Thymus (tissue), 11 donors: Measurements from ENCODE around the gene SLC39A13. TPM values are rescaled to one million over a fixed set of nuclear protein-coding genes. Genes with fewer than 3 reads are reported as not detected.

ENCODE experiments used
- DNase-seq, 9 donors: peaks; one replicate each; pipeline ENCODE4 v3.0.0-alpha.2; 2013; ENCODE audit warnings: low spot score in 9 of 9, low read depth in 6 of 9, missing footprints in 1 of 9
- H3K27ac ChIP-seq, 2 donors: one replicate each; pipeline ENCODE4 v1.5.1; 2013; ENCODE audit warnings: control low read depth in 1 of 2, low read depth in 1 of 2, low read length in 1 of 2, mild to moderate bottlenecking in 1 of 2, moderate library complexity in 1 of 2
- H3K27me3 ChIP-seq, 2 donors: one replicate each; pipeline ENCODE4 v1.5.1; 2013; ENCODE audit warnings: low read length in 1 of 2; ENCODE audit not compliant: control insufficient read depth in 2 of 2, insufficient read depth in 1 of 2
- H3K36me3 ChIP-seq, 2 donors: one replicate each; pipeline ENCODE4 v1.5.1; 2013; ENCODE audit warnings: low read length in 1 of 2, mild to moderate bottlenecking in 1 of 2, moderate library complexity in 1 of 2; ENCODE audit not compliant: control insufficient read depth in 2 of 2, insufficient read depth in 2 of 2
- H3K4me1 ChIP-seq, 2 donors: one replicate each; pipeline ENCODE4 v1.5.1; 2013; ENCODE audit warnings: low read length in 2 of 2; ENCODE audit not compliant: control insufficient read depth in 2 of 2, insufficient read depth in 2 of 2
- H3K4me3 ChIP-seq, 2 donors: one replicate each; pipeline ENCODE4 v1.5.1; 2013; ENCODE audit warnings: low read length in 2 of 2, control low read depth in 1 of 2, mild to moderate bottlenecking in 1 of 2
- H3K9me3 ChIP-seq, 2 donors: one replicate each; pipeline ENCODE4 v1.5.1; 2013; ENCODE audit warnings: low read length in 1 of 2, mild to moderate bottlenecking in 1 of 2; ENCODE audit not compliant: control insufficient read depth in 2 of 2, insufficient read depth in 1 of 2
- WGBS: extraction: QIAGEN DNeasy Blood & Tissue Kit; methylation state at CpG from one replicate; pipeline ENCODE4 v1.1.7; 2013; 5-methylcytosine and 5-hydroxymethylcytosine counted together
- polyA plus RNA-seq: library from polyadenylated mRNA; stranded (reverse); fragments of 200-250 nt; gene quantifications from one replicate; pipeline ENCODE4 v1.2.3, GENCODE V29; 2013
- total RNA-seq: library from RNA; stranded (reverse); fragments of 120-200 nt; gene quantifications from one replicate; pipeline ENCODE4 v1.2.4, GENCODE V29; 2013
- donor health status: healthy.

The SLC39A13 gene
- total and polyA plus RNA-seq, 2 donors, result 15.0 to 37.1 TPM

DNA sequence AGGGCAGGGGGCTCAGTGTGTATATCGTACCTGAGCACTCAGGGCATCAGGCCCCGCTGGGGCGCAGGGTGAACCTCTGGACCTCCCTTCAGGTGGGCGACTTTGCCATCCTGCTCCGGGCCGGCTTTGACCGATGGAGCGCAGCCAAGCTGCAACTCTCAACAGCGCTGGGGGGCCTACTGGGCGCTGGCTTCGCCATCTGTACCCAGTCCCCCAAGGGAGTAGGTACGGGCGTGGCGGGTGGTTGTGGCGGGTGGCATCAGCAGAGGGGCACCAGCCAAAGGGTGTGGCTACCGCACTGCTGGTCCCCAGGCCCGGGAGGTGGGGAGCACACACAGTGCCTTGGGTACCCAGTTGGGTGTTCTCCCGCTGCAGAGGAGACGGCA is 6.3 kb downstream of the SLC39A13 start:
- Histone ChIP-seq H3K4me1 (no peaks in the 10 kb centered on the region), H3K4me3 (no peak overlapping the region), H3K36me3 (peaks cover 66 to 67% of the 10 kb centered on the region in 2 donors), H3K27me3 (no peaks in the 10 kb centered on the region), H3K27ac (no peak overlapping the region), H3K9me3 (no peaks in the 10 kb centered on the region)
- 92% methylated on average over 19 of the region's 19 CpGs for WGBS
- no peak for DNase-seq

DNA sequence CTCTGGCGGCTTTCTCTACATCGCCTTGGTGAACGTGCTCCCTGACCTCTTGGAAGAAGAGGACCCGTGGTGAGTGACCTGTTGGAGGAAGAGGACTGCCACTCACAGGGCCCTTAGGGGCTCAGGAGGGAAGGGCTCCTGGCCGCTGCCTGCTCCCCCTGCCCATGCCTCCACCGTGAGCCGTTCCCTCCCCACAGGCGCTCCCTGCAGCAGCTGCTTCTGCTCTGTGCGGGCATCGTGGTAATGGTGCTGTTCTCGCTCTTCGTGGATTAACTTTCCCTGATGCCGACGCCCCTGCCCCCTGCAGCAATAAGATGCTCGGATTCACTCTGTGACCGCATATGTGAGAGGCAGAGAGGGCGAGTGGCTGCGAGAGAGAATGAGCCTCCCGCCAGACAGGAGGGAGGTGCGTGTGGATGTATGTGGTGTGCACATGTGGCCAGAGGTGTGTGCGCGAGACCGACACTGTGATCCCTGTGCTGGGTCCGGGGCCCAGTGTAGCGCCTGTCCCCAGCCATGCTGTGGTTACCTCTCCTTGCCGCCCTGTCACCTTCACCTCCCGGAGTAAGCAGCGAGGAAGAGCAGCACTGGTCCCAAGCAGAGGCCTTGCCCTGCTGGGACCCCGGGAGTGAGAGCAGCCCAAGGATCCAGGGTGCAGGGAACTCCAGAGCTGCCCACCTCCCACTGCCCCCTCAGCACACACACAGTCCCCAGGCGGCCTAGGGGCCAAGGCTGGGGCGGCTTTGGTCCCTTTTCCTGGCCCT is 6.9 kb downstream of the SLC39A13 start:
- H3K9me3 ChIP-seq, result no peaks in the 10 kb centered on the region
- WGBS, result 95% methylated on average over 31 of the region's 31 CpGs
- no peak overlapping the region for H3K4me3 ChIP-seq
- no peaks in the 10 kb centered on the region for H3K4me1 ChIP-seq
- DNase-seq, result no peak
- no peak overlapping the region for H3K27ac ChIP-seq
- H3K36me3 ChIP-seq, result peaks cover 71 to 73% of the 10 kb centered on the region in 2 donors
- H3K27me3 ChIP-seq, result no peaks in the 10 kb centered on the region

DNA sequence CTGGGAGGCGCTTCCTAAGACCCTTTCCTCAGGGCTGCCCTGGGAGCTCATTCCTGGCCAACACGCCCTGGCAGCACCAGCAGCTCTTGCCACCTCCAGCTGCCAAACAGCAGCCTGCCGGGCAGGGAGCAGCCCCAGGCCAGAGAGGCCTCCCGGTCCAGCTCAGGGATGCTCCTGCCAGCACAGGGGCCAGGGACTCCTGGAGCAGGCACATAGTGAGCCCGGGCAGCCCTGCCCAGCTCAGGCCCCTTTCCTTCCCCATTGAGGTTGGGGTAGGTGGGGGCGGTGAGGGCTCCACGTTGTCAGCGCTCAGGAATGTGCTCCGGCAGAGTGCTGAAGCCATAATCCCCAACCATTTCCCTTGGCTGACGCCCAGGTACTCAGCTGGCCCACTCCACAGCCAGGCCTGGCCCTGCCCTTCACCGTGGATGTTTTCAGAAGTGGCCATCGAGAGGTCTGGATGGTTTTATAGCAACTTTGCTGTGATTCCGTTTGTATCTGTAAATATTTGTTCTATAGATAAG is 7.6 kb downstream of the SLC39A13 start:
- no peak for DNase-seq
- Histone ChIP-seq H3K9me3 (no peaks in the 10 kb centered on the region), H3K27me3 (no peaks in the 10 kb centered on the region), H3K36me3 (peaks cover 74 to 76% of the 10 kb centered on the region in 2 donors), H3K4me1 (no peaks in the 10 kb centered on the region), H3K27ac (peak overlapping the region in 1 of 2 donors; percentile 43), H3K4me3 (no peak overlapping the region)
- 87% methylated on average over 13 of the region's 13 CpGs for WGBS

DNA sequence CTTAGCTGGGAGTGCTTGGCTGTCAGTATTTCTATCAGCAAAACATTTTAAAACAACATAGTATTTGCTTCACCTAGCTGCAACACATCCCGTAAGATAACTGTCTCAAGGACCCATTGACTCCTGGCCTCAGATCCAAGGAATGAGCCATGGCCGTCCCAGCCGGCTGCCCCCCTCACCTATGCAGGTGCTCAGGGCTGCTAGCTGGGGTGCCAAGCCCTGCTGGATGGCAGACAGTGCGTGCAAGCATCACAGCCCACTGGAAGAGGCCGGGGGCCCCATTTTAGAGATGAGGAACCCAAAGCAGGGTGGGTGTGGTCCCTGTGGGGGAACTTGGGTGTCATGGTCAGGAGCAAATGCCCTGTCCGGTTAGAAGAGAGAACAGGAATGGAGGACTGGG is 9.3 kb downstream of the SLC39A13 start:
- 98% methylated on average over 6 of the region's 6 CpGs for WGBS
- H3K9me3 ChIP-seq, result no peaks in the 10 kb centered on the region
- no peak overlapping the region for H3K4me3 ChIP-seq
- no peaks in the 10 kb centered on the region for H3K4me1 ChIP-seq
- no peak overlapping the region for H3K27ac ChIP-seq
- DNase-seq, result no peak
- peaks cover 83 to 85% of the 10 kb centered on the region in 2 donors for H3K36me3 ChIP-seq
- no peaks in the 10 kb centered on the region for H3K27me3 ChIP-seq

DNA sequence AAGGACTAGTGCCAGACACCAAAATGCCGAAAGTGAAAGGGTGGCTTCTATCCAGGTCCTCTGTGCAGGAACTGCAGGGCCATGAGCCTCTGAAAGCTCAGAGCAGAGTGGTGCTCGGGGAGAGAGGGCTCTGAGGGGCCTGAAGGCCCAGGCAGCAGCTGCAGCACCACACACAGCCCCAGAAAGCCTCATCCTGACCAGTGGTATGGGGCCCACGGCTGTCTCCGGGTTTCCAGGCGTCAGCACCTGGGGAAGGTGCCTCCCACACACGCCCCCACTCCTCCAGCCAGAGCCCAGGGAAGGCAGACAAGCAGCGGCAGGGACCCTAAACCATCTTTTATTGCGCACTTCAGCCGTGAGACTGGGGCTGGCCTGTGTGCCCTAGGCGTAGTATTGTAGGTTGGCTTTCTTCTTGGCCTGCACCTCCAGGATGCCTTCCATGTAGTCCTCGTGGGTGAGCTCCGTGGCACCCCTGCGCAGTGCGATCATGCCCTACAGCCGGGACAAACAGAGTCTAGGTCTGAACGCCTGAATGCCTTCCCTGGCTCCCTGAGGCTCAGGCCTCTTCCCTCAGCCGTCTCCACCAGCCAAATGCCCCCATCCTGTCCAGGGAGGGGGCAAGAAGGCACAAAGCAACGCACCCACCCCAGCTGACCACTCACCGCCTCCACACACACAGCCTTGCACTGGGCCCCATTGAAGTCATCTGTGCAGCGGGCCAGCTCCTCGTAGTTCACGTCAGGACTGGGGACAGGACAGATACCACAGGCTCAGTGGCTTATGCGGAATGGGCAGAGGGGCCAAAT is 10.3 kb downstream of the SLC39A13 start:
- no peak overlapping the region for H3K27ac ChIP-seq
- no peak for DNase-seq
- no peaks in the 10 kb centered on the region for H3K27me3 ChIP-seq
- H3K4me3 ChIP-seq, result no peak overlapping the region
- peaks cover 85 to 88% of the 10 kb centered on the region in 2 donors for H3K36me3 ChIP-seq
- WGBS, result 96% methylated on average over 23 of the region's 23 CpGs
- H3K9me3 ChIP-seq, result no peaks in the 10 kb centered on the region
- H3K4me1 ChIP-seq, result no peaks in the 10 kb centered on the region

DNA sequence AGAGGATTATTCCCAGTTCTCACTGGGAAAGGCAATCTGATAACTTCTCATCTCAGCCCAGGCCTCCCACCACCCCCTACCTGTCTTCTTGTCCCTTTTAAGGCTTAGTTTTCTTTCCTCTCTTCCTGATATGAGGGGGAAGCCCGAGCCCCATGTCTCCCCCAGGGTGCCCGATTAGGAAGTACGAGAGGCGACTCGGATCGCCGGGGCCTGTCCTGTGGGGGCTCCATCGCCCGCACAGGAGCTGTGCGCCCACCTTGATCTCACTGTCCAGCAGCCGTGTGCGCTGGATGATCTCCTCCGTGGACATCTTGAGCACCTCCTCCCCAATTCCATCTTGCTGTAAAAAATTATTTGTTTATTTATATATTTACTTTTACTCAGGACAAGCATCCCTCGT is 17.2 kb downstream of the SLC39A13 start:
- peaks cover 17 to 27% of the 10 kb centered on the region in 2 donors for H3K4me1 ChIP-seq
- peak overlapping the region in 1 of 2 donors; percentile 86 for H3K27ac ChIP-seq
- peaks cover 42% of the 10 kb centered on the region in 2 donors for H3K36me3 ChIP-seq
- under 1% methylated on average over 14 of the region's 14 CpGs for WGBS
- peak overlapping the region; percentile 81 to 100 for H3K4me3 ChIP-seq
- no peaks in the 10 kb centered on the region for H3K27me3 ChIP-seq
- H3K9me3 ChIP-seq, result peaks cover 0 to 3% of the 10 kb centered on the region in 2 donors
- DNase-seq, result no peak

DNA sequence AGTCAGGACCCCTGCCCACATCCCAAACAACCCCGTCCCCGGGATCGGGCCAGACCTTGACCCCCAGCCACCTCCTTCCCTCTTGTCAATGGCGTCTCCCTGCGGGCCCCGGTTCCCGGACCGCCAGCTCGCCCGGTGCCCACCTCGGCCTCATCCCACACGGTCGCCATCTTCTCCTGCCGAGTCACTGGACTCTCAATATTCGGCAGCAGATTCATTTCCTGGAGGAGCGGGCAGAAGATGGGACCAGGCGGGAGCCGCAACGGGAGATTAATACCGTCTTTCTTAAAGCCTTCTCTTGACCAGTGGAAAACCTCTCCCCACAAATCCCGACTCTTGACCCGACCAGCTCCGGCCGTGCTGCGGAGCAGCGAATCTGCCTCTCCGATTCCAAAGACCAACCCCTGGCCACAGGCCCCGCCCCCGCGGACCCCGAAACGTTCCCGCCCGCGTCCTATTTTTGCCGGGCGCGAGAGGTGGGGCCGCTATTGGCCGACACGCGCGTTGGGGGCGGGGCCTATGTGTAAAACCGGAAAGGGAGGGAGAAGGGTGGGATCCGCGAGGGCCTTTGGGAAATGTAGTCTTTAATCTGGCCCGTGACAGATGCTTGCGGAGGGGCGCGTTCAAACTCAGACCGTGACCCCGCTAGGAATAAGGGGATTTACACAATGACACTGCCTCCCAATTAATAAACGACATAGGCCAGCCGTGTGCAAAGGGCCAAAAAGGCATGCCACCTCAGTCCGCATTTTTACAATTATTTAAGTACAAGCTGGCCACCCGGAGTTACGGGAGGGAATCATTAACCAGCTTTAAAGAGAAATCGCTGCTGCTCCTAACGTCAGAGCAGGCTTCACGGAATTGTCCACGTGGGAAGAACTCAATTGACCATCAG is 17.9 kb downstream of the SLC39A13 start, which contains the start of gene PSMC3:
PSMC3 (minus strand) TSS at position 378 of the 895 bp plus-strand sequence; CDS start at position 218, 160 bp downstream.
- peak within 1 kb of the TSS; percentile 73 to 86 for H3K27ac ChIP-seq
- DNase-seq, result peak; percentile 88 to 98 (median 95)
- under 1% methylated on average over 62 of the region's 62 CpGs for WGBS
- H3K4me3 ChIP-seq, result peak within 1 kb of the TSS; percentile 81 to 100
- H3K9me3 ChIP-seq, result peaks cover 0 to 3% of the 10 kb centered on the region in 2 donors
- no peaks in the 10 kb centered on the region for H3K27me3 ChIP-seq
- H3K36me3 ChIP-seq, result peaks cover 35% of the 10 kb centered on the region in 2 donors
- peaks cover 22 to 34% of the 10 kb centered on the region in 2 donors for H3K4me1 ChIP-seq

DNA sequence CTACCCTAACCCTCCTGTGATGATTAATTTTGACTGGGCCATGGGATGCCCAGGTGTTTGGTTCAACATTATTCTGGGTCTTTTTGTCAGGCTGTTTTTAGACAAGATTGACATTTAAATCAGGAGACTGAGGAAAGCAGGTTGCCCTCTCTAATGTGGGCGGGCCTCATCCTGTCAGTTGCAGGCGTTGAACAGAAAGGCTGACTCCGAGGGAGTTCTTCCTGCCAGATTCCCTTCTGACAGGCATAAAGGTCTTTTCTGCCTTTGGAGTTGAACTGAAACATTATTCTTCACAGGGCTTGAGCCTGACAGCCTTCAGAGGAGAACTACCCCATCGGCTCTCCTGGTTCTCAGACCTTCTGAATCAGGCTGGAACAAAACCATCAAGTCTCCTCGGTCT is 22.1 kb downstream of the SLC39A13 start:
- H3K27me3 ChIP-seq, result no peaks in the 10 kb centered on the region
- 43% methylated on average over 5 of the region's 5 CpGs for WGBS
- peak in 4 of 9 donors; percentile 31 to 69 (median 46) for DNase-seq
- H3K36me3 ChIP-seq, result no peaks in the 10 kb centered on the region
- peak overlapping the region; percentile 58 to 88 for H3K27ac ChIP-seq
- H3K4me1 ChIP-seq, result peaks cover 17 to 34% of the 10 kb centered on the region in 2 donors
- no peak overlapping the region for H3K4me3 ChIP-seq
- peaks cover 0 to 3% of the 10 kb centered on the region in 2 donors for H3K9me3 ChIP-seq
